COLO829 (cell line): ENCODE results near the gene APOH.

ENCODE experiments used
- DNase-seq: peaks from one replicate; pipeline ENCODE4 v3.0.0; 2012; ENCODE audit warnings: low spot score

Gene APOH

GRCh38 chr17:66191593-66192377, 37.4 kb downstream of the APOH start, which contains the start of gene CEP112:
Gene CEP112 (minus strand): TSS chr17:66192133.
- DNase-seq: peak; percentile 48

DNA sequence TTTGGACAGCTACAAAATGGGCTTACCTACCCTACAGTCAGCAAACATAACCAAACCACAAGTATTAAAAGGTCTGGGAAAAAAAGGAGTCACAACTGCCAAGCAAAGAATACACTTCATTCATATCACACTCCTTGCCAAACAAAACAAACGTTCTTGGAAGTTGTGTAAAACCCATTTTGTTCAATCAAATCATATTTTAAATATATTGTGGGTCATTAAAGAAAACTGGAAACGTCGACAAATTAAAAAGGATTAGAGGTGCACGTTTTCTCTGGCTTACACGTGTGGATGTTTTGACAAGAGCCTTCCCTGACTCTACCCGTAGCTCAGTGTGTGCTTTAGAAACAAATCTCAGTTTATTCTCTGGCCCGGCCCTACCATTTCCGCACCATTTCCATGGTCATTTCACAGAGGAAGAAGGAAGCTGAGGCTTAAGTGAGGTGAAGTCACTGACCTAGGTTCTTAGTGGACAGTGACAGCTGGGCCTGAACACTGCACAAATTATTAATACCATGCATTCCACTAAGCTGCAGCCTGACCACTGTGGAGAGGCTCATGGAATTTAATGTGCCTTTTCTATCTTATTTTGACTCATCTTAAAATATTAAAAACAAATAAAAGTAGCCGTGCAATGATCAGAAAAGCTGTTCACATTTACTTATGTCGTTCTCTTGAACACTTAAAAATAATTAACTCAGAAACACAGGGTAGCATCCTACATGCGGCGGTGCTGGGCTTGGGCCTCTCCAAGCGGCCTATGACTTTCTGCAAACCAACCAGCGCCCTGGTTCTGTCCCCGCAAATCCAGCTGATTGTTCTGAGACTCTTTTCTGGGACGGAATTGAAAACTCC, 38.2 kb downstream of the APOH start:
- DNase-seq: no peak

GRCh38 chr17:66187718-66188117, 41.5 kb downstream of the APOH start:
- no peak for DNase-seq

GRCh38 chr17:66185862-66186261, 43.4 kb downstream of the APOH start:
- no peak for DNase-seq

- no peak for DNase-seq
These were observed 44.8 kb downstream of the APOH start for GRCh38 chr17:66184392-66184791.

- DNase-seq: no peak
These were observed 45.7 kb downstream of the APOH start for GRCh38 chr17:66183529-66183928.

- DNase-seq: no peak
These were observed 50.6 kb downstream of the APOH start for GRCh38 chr17:66178642-66179041.

DNA sequence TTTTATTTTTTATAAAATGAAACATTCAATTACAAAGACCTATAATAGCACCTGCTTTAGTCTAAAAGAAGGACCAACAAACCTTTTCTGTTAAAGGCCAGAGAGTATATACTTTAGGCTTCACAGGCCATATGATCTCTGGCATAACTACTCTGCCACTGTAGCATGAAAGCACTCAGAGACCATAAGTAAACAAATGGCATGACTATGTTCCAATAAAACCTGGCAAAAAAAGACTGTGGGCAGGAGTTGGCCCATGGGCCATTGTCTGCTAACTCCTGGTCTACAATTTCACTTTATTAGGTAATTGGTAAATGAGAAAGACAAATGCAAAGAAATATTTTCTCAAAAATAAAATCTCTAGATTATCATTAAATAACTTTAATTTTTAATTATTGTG, 52.2 kb downstream of the APOH start:
- no peak for DNase-seq

DNA sequence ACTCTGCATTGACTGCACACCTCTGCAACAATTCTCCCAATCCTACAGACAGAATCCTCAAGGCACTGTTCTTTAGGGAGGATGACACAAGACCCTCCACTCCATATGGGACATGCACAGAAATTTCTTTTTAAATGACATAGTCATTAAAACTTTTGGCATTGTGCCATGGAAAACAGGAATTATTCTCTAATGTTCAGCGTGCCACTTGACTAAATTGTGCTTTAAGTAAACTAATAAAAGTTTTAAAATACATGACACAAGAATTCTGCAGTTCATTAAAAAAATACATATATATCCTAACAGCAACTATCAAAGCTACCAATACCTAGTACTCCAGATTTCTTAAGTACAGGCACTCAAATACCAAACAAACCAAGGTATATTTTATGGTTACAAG, 53.3 kb downstream of the APOH start:
- DNase-seq: no peak

GRCh38 chr17:66172691-66173223, 56.5 kb downstream of the APOH start:
- DNase-seq: peak; percentile 35

GRCh38 chr17:66172144-66172543, 57.1 kb downstream of the APOH start:
- DNase-seq: no peak

DNA sequence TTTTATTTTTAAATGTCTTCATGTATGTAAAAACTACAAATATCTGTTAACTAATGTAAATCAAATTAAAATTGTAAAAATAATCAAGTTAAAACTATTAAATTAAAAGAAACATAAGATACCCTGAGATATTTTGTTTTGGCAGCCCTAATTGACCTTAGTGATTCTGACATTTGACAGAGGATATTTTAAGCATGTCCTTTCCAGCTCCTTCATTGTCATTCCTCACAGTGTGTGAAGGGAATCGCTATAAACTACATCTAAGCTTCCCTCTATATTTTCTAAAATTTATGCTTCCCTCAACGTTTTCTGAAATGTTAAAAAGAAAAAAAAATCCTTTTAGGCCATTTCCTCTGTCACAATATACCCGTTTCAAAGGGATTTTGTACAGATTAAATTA, 57.5 kb downstream of the APOH start:
- no peak for DNase-seq

GRCh38 chr17:66171172-66171571, 58.0 kb downstream of the APOH start:
- no peak for DNase-seq

- DNase-seq: no peak
These were observed 59.4 kb downstream of the APOH start for GRCh38 chr17:66169839-66170238.

DNA sequence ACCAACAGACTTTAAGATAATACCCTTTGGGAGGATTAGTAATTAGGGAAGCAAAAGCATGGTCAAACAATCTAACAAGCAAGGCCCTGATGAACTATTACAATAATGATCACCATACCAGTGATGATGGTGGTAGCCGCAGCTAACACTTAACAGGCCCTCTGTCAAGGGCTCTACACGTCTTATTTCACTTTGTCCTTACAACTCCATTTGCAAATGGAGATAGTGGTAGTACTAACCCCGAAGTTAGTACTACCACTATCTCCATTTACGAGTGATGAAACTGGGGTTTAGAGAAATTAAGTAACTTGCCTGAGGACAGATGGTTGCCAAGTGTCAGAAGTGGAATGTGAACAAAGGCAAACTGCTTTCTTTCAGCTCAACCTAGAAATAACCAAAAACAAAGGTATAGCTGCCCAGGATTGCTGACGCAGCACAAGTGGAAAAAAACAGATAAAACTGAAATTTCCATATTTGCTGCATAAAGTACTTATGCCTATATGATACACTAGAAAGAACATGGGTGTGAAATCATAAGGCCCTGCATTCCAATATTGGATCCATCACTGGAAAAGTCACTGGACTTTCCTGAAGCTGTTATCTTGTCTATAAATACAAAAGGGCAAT, 61.9 kb downstream of the APOH start:
- DNase-seq: no peak

DNA sequence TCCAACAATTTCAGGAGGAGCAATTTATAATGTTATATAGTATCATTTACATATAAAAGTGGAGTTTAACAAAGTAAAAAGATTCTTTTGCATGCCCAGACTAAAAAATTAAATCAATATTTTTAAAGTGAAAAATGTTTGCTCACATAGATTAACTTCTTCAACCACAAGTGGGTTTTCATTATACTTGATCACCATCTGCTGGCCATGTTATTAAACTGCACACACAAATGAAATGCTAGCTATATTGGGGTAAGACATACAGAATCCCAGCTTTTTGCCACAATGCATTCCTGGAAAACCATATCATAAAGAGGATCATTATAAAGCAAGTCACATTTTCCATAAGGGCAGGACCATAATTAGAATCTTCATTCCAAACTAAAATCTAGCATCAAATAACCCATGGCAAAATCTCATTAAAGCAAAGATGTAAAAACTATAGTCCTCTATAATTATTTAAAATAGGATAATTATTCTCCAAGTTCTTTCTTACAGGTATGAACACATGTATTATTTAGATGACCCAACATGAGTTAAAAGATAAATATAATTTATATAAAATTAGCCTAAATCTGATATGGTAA, 63.6 kb downstream of the APOH start:
- DNase-seq: peak; percentile 42
